Activated CD4-positive, alpha-beta memory T cell treated with anti-CD3 and anti-CD28 coated beads for 36 hours (primary cell): ENCODE measurements around the gene TNS4. TPM values are rescaled to one million over a fixed set of nuclear protein-coding genes. Genes with fewer than 3 reads are reported as not detected.

Experiments
- CTCF ChIA-PET: fragments of 350-600 bp; sonication (Branson Sonifier 250); formaldehyde crosslinking; loops from one replicate; lab custom pipeline; 2021; ENCODE audit warnings: antibody characterized with exemption, inconsistent platforms; lab: Charles Lee
- POLR2A ChIA-PET: fragments of 350-600 bp; sonication (Branson Sonifier 250); formaldehyde crosslinking; loops from one replicate; lab custom pipeline; 2021; ENCODE audit warnings: antibody characterized with exemption; lab: Charles Lee
- DNase-seq: peaks from one replicate; pipeline ENCODE4 v3.0.0-alpha.2; 2020
- H3K27ac Mint-ChIP-seq: one replicate; pipeline ENCODE4 v1.8.0; 2021; ENCODE audit warnings: mixed read lengths
- H3K27me3 Mint-ChIP-seq: one replicate; pipeline ENCODE4 v1.8.0; 2021; ENCODE audit warnings: mixed read lengths
- H3K36me3 Mint-ChIP-seq: one replicate; pipeline ENCODE4 v1.8.0; 2021; ENCODE audit warnings: mixed read lengths
- H3K4me1 Mint-ChIP-seq: one replicate; pipeline ENCODE4 v1.8.0; 2021; ENCODE audit warnings: low read depth, mixed read lengths
- H3K4me3 Mint-ChIP-seq: one replicate; pipeline ENCODE4 v1.8.0; 2021; ENCODE audit warnings: mild to moderate bottlenecking, mixed read lengths
- H3K9me3 Mint-ChIP-seq: one replicate; pipeline ENCODE4 v1.8.0; 2021; ENCODE audit warnings: mixed read lengths
- intact Hi-C: fragments of 100-400 bp; cut with micrococcal nuclease; formaldehyde crosslinking; loops from one replicate; pipeline ENCODE4 v1.15.1; 2023
- total RNA-seq, 2 experiments: library from RNA; stranded (reverse); gene quantifications; one replicate each; pipeline ENCODE4 v1.2.3, GENCODE V29; 2021

The TNS4 gene
- total RNA-seq, 2 experiments from 2014 or later, result 14.5 to 15.2 TPM

GRCh38 chr17:40440166-40440565 is 61.3 kb downstream of the TNS4 start:
- no peaks in the 10 kb centered on the region for H3K9me3 Mint-ChIP-seq
- CTCF ChIA-PET, result interaction anchor here (1.4 to 9.6 kb wide), 5 partner anchors 10 to 120 kb away, joined by 3 to 129 read pairs (median 4); no protein-coding TSS in a partner anchor
- no peak for DNase-seq
- H3K36me3 Mint-ChIP-seq, result no peaks in the 10 kb centered on the region
- H3K27ac Mint-ChIP-seq, result no peak overlapping the region
- H3K4me1 Mint-ChIP-seq, result peaks cover 18% of the 10 kb centered on the region
- intact Hi-C loops, result no loop called here
- H3K4me3 Mint-ChIP-seq, result no peak overlapping the region
- POLR2A ChIA-PET, result no interaction called here
- H3K27me3 Mint-ChIP-seq, result peaks cover 1% of the 10 kb centered on the region

GRCh38 chr17:40437095-40437732 is 64.2 kb downstream of the TNS4 start:
- intact Hi-C loops, result no loop called here
- H3K4me3 Mint-ChIP-seq, result no peak overlapping the region
- peaks cover 11% of the 10 kb centered on the region for H3K4me1 Mint-ChIP-seq
- DNase-seq, result no peak
- CTCF ChIA-PET, result interaction anchor here (1.0 to 9.6 kb wide), 5 partner anchors 13 to 124 kb away, joined by 3 to 129 read pairs (median 3); no protein-coding TSS in a partner anchor
- no peak overlapping the region for H3K27ac Mint-ChIP-seq
- no peaks in the 10 kb centered on the region for H3K9me3 Mint-ChIP-seq
- no peaks in the 10 kb centered on the region for H3K27me3 Mint-ChIP-seq
- POLR2A ChIA-PET, result no interaction called here
- no peaks in the 10 kb centered on the region for H3K36me3 Mint-ChIP-seq

GRCh38 chr17:40436636-40437035 is 64.8 kb downstream of the TNS4 start:
- Mint-ChIP-seq H3K4me1 (peaks cover 11% of the 10 kb centered on the region), H3K27me3 (no peaks in the 10 kb centered on the region), H3K9me3 (no peaks in the 10 kb centered on the region), H3K27ac (no peak overlapping the region), H3K36me3 (no peaks in the 10 kb centered on the region), H3K4me3 (no peak overlapping the region)
- ChIA-PET POLR2A (no interaction called here), CTCF (interaction anchor here (1.1 to 9.6 kb wide), 4 partner anchors 40 to 232 kb away, joined by 3 to 129 read pairs (median 4); no protein-coding TSS in a partner anchor)
- intact Hi-C loops, result no loop called here
- no peak for DNase-seq

- peaks cover 11% of the 10 kb centered on the region for H3K4me1 Mint-ChIP-seq
- H3K27ac Mint-ChIP-seq, result no peak overlapping the region
- no peaks in the 10 kb centered on the region for H3K27me3 Mint-ChIP-seq
- no peaks in the 10 kb centered on the region for H3K36me3 Mint-ChIP-seq
- H3K9me3 Mint-ChIP-seq, result no peaks in the 10 kb centered on the region
- H3K4me3 Mint-ChIP-seq, result no peak overlapping the region
- DNase-seq, result peak; percentile 51
- intact Hi-C loops, result no loop called here
- ChIA-PET CTCF (interaction anchor here (0.7 to 1.6 kb wide), 11 partner anchors 8 to 98 kb away, joined by 3 to 7 read pairs (median 3); partner anchors contain the start of gene TOP2A), POLR2A (no interaction called here)
Measured at GRCh38 chr17:40433551-40434415, 67.6 kb downstream of the TNS4 start.

- intact Hi-C loops, result no loop called here
- Mint-ChIP-seq H3K9me3 (no peaks in the 10 kb centered on the region), H3K36me3 (no peaks in the 10 kb centered on the region), H3K4me1 (peaks cover 12% of the 10 kb centered on the region), H3K4me3 (no peak overlapping the region), H3K27me3 (no peaks in the 10 kb centered on the region), H3K27ac (no peak overlapping the region)
- DNase-seq, result no peak
- CTCF ChIA-PET, result interaction anchor here (0.8 to 1.6 kb wide), 10 partner anchors 9 to 99 kb away, joined by 3 to 7 read pairs (median 3); partner anchors contain the start of gene TOP2A
- POLR2A ChIA-PET, result no interaction called here
Measured at GRCh38 chr17:40432864-40433528, 68.4 kb downstream of the TNS4 start.

- CTCF ChIA-PET, result interaction anchor here (1.1 kb wide), 1 partner anchor 102 kb away, joined by 3 read pairs; no protein-coding TSS in a partner anchor
- intact Hi-C loops, result no loop called here
- POLR2A ChIA-PET, result no interaction called here
Measured at GRCh38 chr17:40431231-40431602, 70.2 kb downstream of the TNS4 start.

GRCh38 chr17:40430272-40431230 is 70.9 kb downstream of the TNS4 start:
- Mint-ChIP-seq H3K4me3 (no peak overlapping the region), H3K27me3 (no peaks in the 10 kb centered on the region), H3K4me1 (peaks cover 37% of the 10 kb centered on the region), H3K27ac (no peak overlapping the region), H3K9me3 (no peaks in the 10 kb centered on the region), H3K36me3 (no peaks in the 10 kb centered on the region)
- intact Hi-C loops, result no loop called here
- POLR2A ChIA-PET, result no interaction called here
- CTCF ChIA-PET, result interaction anchor here (1.0 kb wide), 1 partner anchor 10 kb away, joined by 3 read pairs; no protein-coding TSS in a partner anchor
- peak; percentile 3 for DNase-seq

More at GRCh38 chr17:40431231-40431602, 70.2 kb downstream of the TNS4 start:
- Mint-ChIP-seq H3K27ac (no peak overlapping the region), H3K9me3 (no peaks in the 10 kb centered on the region), H3K4me3 (no peak overlapping the region), H3K36me3 (no peaks in the 10 kb centered on the region), H3K4me1 (peaks cover 30% of the 10 kb centered on the region), H3K27me3 (no peaks in the 10 kb centered on the region)
- DNase-seq, result peak; percentile 4

GRCh38 chr17:40427002-40427491 is 74.4 kb downstream of the TNS4 start:
- Mint-ChIP-seq H3K27me3 (no peaks in the 10 kb centered on the region), H3K36me3 (no peaks in the 10 kb centered on the region), H3K27ac (peak overlapping the region; percentile 2), H3K9me3 (no peaks in the 10 kb centered on the region), H3K4me3 (no peak overlapping the region), H3K4me1 (peaks cover 28% of the 10 kb centered on the region)
- peak; percentile 30 for DNase-seq
- intact Hi-C loops, result loop anchor here (1.0 kb wide), 1 partner anchor 9 kb away; no protein-coding TSS in a partner anchor
- CTCF ChIA-PET, result interaction anchor here (0.7 to 3.6 kb wide), 10 partner anchors 9 to 133 kb away, joined by 3 to 41 read pairs (median 7); partner anchors contain the start of genes IGFBP4 and TOP2A
- POLR2A ChIA-PET, result interaction anchor here (0.9 to 1.1 kb wide), 2 partner anchors 9 to 16 kb away, joined by 4 to 6 read pairs; partner anchors contain the start of genes IGFBP4 and TOP2A
